ENCODE measurements around the gene GFM2.

GFM2 gene

GRCh38 chr5:74717596-74717995, 49.3 kb downstream of the GFM2 start:
- in situ Hi-C loops (cut with MboI; ENCODE audit: low sequenced_read_pairs) = no loop called here

DNA sequence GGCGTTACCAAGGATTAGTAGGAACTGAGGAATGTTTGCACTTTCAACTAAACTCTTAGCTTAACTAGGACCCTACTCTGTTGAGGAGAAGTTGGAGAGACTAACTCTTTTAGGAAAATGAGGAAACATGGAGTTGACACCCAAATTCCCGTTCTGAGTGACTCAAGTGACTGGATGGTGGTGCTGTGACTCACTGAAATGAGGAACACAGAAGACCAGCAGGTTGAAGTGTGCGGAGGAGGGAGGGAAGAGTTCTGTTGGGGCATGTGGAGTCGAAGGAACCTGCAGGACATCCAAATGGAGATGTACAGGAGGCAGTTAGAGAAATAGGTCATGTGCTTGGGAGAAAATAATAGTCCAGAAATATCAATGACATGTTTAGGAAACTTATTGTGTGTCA, 73.7 kb downstream of the GFM2 start:
- in situ Hi-C loops (cut with MboI; ENCODE audit: low sequenced_read_pairs) = no loop called here

DNA sequence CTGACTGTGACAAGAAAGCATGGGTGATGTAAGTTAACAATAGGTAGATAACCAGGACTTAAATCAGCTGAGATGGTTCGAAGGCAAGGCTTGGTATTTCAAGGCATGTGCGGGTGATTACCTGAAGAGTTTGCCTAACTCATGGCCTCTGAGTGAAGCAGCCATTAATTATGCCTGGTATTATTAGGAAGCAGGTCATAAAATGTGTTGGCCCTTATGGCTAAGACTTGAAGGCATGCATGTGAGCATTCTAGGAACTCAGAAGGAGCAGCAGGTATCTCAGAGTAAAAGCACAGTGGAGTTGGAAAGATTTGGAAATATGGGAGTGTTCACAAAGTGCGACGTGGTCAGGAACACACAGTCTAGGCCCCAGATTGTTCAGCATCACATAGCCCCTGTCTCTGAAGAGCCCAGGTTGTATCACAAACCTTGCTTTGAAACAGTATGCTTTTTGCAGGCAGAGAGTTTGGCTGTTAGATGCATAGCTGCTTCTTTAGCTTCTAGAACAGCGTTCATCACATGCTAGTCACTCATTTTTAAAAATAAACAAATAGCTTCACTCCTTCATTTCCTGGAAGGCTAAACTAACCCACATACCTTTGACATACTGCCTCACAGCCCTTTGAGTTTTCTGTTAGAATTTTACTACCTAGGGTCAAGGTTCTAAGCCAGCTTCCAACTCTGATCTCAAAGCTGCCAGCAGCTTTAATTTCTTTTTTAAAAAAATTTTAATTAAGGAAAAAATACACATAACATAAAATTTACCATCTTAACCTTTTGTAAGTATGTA, 79.8 kb downstream of the GFM2 start:
- in situ Hi-C loops (cut with MboI; ENCODE audit: low sequenced_read_pairs) = no loop called here

DNA sequence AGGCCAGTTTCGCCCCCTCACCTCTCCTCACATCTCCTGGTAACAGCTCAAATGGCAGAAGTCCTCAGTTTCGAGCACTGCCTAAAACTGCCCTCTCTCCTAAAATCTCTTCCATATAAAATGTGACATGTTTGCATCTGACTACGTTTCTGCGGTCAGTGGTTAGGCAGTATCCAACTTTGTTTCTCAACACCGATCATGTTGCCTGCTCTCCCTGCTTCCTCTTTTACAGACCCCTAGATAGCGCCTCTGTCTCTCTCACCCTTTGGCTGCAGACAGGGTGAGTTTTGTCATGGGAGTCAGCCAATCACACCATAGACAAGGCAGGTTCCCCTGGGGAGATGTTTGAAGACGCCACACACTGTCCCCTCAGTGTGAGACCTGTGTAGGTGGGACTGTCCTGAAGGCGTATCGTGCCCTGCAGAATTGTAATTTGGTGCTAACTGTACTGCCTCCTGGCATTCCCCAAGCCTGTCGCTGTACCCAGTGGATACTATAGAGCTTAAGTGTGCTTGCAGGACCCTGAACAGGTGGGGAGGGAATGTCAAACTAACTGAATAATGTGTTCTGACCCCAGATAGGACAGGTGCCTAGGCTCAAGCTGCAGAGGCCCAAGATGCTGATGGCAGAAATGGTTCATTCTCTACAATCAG, 80.8 kb downstream of the GFM2 start:
- in situ Hi-C loops (cut with MboI; ENCODE audit: low sequenced_read_pairs) = no loop called here

DNA sequence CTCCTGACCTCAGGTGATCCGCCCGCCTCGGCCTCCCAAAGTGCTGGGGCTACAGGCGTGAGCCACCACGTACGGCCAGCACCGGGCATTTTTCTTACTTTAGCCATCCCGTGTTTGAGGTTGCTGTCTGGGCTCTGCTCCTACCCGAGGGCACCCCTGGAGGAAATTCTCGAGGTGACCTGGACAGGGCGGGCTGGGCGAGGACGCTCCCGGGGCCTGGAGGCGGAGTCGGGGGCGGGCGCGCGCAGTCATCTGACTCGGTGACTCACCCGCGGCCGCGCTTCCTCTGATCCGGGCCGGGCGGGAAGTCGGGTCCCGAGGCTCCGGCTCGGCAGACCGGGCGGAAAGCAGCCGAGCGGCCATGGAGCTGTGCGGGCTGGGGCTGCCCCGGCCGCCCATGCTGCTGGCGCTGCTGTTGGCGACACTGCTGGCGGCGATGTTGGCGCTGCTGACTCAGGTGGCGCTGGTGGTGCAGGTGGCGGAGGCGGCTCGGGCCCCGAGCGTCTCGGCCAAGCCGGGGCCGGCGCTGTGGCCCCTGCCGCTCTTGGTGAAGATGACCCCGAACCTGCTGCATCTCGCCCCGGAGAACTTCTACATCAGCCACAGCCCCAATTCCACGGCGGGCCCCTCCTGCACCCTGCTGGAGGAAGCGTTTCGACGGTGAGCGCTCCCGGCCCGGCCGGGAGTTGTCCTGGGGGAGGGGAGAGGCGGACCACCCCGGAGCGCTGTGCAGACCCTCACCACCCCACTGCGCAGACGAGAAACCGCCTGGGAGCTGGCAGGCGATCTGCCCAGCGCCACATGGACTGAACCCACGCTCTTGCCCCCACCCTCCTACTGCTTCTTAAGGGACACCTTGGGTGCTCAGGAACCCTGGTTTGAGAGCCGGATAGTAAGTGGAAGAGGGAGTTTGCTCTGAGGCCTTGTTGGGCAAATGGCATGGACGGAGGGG, 81.7 kb downstream of the GFM2 start, which contains the start of gene HEXB:
Gene HEXB, plus strand, starts transcription at position 334 of the 952 bp plus-strand sequence. Its CDS starts 28 bp downstream, at position 362.
- in situ Hi-C loops (cut with MboI; ENCODE audit: low sequenced_read_pairs) = no loop called here

DNA sequence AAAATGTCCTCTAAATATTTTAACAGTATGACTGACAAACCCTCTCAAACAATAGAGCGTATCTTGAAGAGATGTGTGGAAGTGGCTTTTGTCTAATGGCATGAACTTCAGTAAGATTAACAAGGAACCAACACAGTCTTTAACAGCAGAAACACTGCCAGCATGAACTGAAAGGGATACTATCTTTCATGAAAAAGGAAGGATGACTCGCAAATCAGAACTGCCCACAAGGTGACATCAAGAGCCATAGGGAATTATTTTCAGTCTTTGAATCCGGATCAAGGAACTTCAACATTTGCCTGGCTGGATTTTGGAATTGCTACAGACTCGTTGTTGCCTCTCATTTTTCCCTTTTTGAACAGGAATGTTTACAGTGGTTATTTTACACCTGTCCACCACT, 87.0 kb downstream of the GFM2 start:
- in situ Hi-C loops (cut with MboI; ENCODE audit: low sequenced_read_pairs) = loop anchor here (10.0 kb wide), 1 partner anchor 235 kb away; no protein-coding TSS in a partner anchor

DNA sequence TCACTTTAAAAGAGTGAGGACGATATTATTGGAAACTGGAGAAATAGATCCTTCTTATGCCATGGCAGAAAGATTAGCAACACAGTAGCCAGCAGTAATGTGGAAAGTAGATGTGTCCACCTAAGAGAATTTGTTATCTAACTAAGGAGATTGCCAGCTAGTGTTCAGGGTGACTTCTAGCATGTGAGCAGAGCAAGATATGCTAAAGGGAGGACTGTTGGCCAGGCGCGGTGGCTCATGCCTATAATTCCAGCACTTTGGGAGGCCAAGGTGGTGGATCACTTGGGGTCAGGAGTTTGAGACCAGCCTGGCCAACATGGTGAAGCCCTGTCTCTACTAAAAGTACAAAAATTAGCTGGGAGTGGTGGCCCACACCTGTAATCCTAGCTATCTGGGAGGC, 87.6 kb downstream of the GFM2 start:
- in situ Hi-C loops (cut with MboI; ENCODE audit: low sequenced_read_pairs) = loop anchor here (10.0 kb wide), 1 partner anchor 236 kb away; no protein-coding TSS in a partner anchor

GRCh38 chr5:74678123-74678522, 88.8 kb downstream of the GFM2 start:
- in situ Hi-C loops (cut with MboI; ENCODE audit: low sequenced_read_pairs) = loop anchor here (10.0 kb wide), 1 partner anchor 237 kb away; no protein-coding TSS in a partner anchor

DNA sequence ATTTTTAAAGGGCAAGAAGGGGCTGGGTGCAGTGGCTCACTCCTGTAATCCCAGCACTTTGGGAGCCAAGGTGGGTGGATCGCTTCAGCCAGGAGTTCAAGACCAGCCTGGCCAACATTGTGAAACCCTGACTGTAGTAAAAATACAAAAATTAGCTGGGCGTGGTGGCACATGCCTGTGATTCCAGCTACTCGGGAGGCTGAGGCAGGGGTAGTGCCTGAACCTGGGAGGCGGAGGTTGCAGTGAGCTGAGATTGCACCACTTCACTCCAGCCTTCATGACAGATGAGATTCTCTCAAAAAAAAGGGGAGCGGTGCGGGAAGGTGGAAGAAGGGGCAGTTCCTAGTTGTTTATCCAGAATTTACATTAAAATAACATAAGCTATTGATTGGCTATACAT, 90.5 kb downstream of the GFM2 start:
- in situ Hi-C loops (cut with MboI; ENCODE audit: low sequenced_read_pairs) = loop anchor here (10.0 kb wide), 1 partner anchor 238 kb away; no protein-coding TSS in a partner anchor

DNA sequence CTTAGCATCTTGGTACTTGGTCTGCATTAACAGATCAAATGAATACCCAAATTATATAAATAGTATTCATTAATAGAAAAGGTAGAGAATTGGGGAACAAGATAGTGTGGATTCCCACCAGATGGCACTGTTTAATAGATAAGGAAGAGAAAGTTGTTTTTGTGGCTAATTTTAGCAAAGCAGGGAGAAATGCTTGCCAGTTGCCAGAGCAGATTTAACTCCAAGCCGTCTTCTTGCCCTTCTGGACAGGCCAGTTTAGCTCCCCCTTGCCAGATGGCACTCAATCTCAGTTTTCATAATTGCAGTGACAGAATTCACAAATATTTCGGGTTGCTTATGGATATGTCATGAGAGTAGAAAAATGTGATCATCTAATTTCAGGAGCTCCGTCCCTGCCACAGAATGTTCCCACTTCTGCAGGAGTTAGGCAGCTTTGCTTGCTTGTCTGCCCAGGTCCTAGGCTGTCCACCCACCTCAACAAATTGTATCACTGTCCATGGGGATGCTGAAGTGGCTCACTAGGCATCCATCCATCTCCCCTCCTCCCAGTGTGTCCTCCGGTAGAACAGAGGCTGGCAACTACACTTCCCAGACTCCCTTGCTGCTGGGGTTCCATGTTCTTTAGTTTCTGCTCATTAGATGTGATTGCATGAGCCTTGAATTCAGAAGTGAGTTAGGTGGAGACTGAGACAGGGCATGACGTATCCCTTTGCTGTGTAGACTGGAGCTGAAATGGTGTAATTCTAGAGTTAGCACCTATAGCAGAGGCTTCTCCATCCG, 93.7 kb downstream of the GFM2 start:
- in situ Hi-C loops (cut with MboI; ENCODE audit: low sequenced_read_pairs) = loop anchor here (10.0 kb wide), 1 partner anchor 242 kb away; no protein-coding TSS in a partner anchor

GRCh38 chr5:74672215-74672877, 94.6 kb downstream of the GFM2 start:
- in situ Hi-C loops (cut with MboI; ENCODE audit: low sequenced_read_pairs) = loop anchor here (10.0 kb wide), 1 partner anchor 242 kb away; no protein-coding TSS in a partner anchor
